Measurements from ENCODE around the gene TSTD2. TPM values are rescaled to one million over a fixed set of nuclear protein-coding genes. Genes with fewer than 3 reads are reported as not detected.
"Not testable (repeated sequence)": the region's sequence is repeated elsewhere in the genome, so short reads cannot be mapped to it uniquely, and the experiment has no call there.

The TSTD2 gene
- total RNA-seq, 1 donor from 2014 or later, result 19.8 TPM

DNA sequence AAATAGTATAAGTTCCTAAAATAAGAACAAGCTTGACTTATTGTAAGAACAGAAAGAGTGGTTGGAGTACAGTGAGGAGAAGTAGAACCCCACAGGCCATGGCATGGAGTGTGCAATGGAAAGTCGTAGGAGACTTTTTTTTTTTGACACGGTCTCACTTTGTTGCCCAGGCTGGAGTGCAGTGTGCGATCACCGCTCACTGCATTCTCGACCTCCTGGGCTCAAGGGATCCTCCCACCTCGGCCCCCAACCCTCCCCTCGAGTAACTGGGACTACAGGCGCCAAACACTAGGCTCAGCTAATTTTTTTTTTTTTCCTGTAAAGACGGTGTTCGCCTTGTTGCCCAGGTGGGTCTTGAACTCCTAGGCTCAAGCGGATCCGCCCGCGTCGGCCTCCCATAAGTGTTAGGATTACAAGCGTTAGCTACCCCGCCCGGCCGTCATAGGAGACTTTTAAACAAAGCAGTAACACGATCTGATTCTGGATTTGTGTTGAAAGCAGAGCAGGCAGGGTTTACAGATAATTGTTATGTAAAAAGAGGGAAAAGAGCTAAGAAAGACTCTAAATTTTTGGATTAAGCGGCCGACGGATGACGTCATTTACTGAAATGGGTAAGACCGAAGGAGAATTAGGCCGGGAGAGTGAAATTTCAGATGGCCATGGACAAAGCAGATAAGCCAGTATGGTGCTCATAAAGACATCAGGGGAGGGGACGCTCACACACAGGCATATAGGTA lies 752 bp downstream of the TSTD2 start:
- no peak for DNase-seq (ENCODE audit: low spot score)

DNA sequence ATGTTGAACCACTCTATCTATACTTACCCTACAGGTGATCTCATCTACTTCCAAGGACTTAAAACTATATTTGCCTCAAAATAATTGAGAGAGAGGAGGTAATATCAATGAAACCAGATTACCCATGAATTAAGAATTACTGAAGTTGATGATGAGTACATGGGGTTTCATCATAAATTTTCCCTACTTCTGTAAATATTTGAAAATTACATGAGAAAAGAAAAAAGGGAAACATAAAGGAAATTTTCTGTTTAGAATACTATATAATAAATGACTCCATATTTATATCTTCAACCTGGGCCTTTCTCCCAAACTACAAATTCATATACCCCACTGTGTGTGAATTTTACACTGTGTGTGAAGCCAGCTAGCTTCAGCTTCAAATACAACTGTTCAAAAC lies 2.6 kb downstream of the TSTD2 start:
- DNase-seq (ENCODE audit: low spot score), result no peak

- no peak for DNase-seq (ENCODE audit: low spot score)
Measured at GRCh38 chr9:97629156-97629555, 4.0 kb downstream of the TSTD2 start.

DNA sequence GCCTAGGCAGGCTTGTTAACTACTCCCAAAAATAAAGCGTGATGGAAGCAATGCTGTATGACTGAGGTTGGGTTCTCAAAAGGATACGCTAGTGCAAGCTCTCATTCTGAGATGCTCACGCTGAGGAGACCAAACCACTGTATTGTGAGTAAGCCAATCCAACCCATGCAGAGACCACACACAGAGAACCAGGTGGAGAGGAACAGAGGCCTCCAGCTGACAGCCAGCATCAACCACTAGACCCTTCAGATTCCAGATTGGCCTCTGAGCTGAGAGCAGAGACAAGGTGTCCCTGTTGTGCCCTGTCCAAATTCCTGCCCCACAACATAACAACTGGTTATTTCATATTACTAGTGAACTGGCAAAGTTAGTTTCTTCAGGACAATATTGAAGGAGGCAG lies 4.5 kb downstream of the TSTD2 start:
- no peak for DNase-seq (ENCODE audit: low spot score)

- DNase-seq (ENCODE audit: low spot score), result no peak
Measured at GRCh38 chr9:97627624-97628023, 5.5 kb downstream of the TSTD2 start.

GRCh38 chr9:97625620-97626019 lies 7.5 kb downstream of the TSTD2 start:
- DNase-seq (ENCODE audit: low spot score), result no peak

GRCh38 chr9:97623946-97624345 lies 9.2 kb downstream of the TSTD2 start:
- DNase-seq (ENCODE audit: low spot score), result no peak

GRCh38 chr9:97622483-97622882 lies 10.7 kb downstream of the TSTD2 start:
- not testable (repeated sequence) for DNase-seq (ENCODE audit: low spot score)

GRCh38 chr9:97620063-97620462 lies 13.1 kb downstream of the TSTD2 start:
- not testable (repeated sequence) for DNase-seq (ENCODE audit: low spot score)

DNA sequence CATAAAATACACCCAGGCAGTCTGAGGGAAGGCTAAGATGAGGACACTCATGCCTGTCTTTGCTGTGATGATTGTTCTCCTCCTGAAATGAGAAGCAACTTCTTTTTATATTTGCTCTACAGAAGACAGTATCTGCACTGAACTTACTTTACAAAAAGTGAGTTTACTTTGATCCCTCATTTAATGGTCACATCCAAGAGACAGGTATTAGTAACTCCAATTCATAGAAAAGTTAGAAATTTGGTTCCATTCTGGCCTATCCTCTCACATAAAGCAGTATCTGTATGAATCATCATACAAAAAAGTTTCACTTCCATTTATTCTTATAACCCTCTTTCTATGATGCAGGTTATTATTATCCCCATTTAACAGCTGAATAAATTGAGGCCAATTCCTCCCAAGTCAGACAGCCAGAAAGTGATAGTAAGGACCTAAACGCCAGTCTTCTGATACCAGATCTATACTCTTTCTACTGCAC lies 15.2 kb downstream of the TSTD2 start:
- no peak for DNase-seq (ENCODE audit: low spot score)

DNA sequence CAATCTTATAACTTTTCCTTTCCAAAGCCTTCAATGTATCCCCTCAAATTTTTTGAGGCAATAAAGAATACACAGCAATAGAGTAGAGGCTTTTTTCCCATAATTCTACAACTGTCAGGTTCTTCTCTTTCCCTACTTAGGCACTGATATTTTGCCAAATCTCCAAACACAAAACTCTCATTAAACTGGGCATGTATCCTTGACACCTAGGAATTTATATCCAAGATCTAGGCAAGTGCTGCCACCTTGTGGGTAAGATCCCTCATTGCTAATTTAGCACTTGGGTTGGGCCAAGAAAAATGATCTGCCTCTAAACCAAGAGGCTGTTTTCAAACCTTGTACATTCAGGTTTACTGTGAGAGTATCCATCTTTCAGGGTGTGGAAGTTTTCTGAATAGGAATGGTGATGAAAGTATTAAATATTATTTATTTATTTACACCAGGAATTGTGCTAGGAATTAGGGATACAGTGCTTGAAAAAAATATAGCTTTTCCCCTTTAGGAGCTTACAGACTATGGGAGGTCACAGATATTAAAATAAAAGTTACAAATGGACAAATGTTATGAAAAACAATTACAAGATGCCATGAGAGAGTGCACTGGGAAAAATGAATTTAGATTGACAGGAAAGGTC lies 17.6 kb downstream of the TSTD2 start:
- DNase-seq (ENCODE audit: low spot score), result no peak

GRCh38 chr9:97604901-97605645 lies 28.1 kb downstream of the TSTD2 start:
- no peak for DNase-seq (ENCODE audit: low spot score)

- no peak for DNase-seq (ENCODE audit: low spot score)
Measured at GRCh38 chr9:97602430-97602829, 30.7 kb downstream of the TSTD2 start.

DNA sequence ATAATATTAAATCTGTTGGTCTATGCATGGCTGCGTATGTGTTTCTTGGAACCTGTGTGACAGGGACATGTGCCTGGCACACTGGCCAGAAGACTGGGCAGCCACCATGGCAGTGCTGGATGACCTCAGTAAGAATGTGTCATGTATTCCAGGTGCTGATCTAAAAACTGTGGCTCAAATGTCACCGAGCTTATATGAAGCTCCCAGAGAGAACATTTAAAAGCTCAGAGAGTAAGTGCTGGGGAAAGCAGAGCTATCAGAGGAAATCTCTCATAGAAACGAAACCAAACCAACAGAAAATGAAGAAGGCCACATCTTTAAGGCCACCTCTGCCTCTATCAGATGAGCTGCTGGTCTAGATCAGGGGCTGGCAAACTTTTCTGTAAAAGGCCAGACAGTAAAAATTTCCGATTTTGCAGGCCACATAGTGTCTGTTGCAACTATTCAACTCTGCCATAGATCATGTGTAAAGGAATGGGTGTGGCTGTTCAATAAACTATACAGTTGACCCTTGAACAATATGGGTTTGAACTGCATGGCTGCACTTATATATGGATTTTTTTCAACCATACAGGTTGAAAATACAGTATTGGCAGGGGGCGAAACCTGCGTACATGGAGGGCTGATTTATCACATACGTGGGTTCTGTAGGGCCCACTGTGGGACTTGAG lies 31.8 kb downstream of the TSTD2 start:
- DNase-seq (ENCODE audit: low spot score), result no peak

DNA sequence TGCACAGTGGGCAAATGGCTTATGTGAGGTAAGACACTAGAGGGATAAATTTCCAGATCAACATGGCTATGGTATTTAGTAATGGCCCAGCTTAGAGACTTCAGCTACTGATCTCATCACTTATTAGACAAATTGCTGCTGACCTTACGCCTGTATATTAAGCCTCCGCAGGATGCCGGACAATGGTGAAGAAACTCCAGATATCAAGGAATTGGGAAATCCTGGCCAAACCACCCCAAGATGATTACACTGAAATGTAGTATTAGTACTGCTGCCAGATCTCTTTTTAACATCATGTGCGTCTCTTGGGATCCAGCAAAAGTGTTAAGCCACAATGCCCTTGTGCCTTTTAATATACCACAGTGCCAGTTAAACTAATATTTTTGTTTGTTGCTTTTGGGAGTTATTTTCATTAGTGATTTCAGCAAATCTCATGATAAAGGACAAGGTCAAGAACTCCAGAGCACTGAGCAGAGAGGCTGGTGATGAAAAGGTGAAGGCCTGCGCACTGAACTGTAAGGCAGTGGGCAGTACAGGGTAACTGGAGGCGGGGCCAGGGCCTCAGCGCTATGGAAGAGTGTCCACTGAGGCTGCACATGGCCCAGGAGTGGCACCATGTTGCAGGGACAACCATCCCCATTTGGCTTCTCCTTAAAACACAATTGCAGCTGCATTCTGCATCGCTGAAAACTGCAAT lies 32.5 kb downstream of the TSTD2 start:
- no peak for DNase-seq (ENCODE audit: low spot score)

GRCh38 chr9:97599314-97599846 lies 33.8 kb downstream of the TSTD2 start:
- no peak for DNase-seq (ENCODE audit: low spot score)

DNA sequence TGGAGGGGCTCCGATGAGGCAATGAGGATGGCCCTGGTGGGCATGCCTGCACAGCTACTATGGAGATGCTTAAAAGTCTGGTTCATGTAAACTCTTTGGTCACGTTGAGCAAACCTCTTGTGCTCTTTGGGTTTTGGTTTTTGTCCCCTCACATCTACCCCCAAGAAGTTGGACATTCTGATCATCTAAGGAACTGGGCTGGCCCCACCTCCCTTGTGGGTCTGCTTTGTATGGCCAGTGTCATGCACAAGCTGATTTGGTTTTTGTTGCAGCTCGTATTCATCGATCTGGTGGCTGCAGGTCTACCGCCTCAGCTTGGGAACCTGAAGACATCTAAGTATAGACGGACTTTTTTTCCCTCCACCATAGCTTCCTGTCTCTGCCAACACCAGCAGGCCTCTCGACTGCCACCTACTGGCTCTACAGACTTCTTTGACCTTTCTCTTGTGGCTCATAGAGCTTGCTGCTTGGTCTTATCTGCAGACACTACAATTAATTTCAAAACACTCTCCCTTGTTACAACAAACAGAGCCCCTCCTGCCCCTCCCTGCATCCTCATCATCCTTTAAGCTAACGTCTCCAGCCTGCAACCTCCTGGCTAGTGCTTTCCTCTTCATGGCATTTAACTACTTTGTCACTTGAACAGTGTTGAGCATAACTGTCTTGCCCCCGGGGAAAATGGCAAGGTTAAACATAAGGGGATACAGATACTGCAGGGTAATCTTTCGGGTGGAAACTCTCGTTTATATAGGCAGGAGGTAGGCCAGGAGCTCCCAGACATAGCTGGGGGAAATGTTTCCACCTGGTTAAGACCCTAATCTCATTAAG lies 34.5 kb downstream of the TSTD2 start:
- DNase-seq (ENCODE audit: low spot score), result no peak

DNA sequence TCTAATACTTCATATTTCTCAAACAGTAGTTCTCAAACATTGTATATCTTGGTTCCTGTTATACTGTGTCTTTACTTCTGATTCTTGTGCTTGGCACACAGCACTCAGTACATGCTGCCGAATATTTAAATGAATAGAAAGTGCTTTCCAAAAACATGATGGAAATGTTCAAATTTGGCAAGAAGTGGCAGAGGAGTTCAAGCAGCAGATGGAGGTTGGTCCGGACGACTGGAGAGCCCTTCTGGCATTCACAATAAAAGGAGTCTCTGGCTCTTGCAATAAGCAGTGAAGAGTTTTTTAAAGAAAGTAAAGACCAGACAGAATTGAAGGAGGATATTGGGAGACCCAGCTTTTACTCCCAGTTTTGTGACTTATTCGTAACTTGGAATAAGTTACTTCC lies 36.3 kb downstream of the TSTD2 start:
- DNase-seq (ENCODE audit: low spot score), result no peak

- DNase-seq (ENCODE audit: low spot score), result peak; percentile 87
Measured at GRCh38 chr9:97594381-97594921, 38.7 kb downstream of the TSTD2 start.

GRCh38 chr9:97593960-97594359 lies 39.2 kb downstream of the TSTD2 start:
- DNase-seq (ENCODE audit: low spot score), result peak; percentile 55
